ENCODE measurements around the gene TMED8.
"Not testable (repeated sequence)": the region's sequence is repeated elsewhere in the genome, so short reads cannot be mapped to it uniquely, and the experiment has no call there.

The TMED8 gene

DNA sequence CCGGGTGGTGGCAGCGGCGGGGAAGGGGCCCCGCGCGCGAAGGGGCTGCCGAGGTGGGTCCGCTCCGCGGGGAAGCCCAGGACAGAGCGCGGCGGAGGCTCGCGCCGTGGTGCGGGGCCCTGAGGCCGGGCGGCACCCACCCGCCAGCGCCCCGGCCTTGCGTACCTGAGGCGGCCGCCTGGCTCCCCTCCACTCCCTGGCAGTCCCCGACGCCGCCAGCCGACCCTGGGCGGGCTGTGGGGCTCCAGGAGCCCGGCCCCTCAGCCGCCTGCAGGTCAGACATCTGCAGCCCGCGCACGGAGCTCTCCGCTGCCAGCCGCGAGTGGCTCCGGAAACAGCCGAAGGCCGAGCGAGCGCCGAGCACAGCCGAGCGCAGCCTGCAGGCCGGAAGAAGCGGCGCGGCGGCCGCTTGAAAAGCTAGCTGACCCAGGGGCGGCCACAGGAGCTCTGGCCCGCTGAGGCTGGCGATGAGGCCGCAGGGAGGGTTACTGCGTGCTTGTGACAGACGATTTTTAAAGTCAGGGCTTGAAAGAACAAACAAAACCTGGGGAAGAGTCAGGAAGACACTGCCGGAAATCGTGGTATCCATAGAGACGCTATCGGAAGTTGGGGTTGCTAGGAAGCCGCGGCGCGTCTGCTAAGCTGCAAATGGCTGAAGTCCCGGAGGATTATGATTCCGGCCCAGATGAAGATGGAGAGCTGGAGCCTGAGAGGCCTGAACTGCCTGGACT lies at the start of gene TMED8, which contains the start of gene SAMD15:
Gene TMED8, minus strand, starts transcription at position 324 of the 731 bp plus-strand sequence. Its CDS starts 41 bp downstream, at position 283.
Gene SAMD15, plus strand, starts transcription at position 609 of the 731 bp plus-strand sequence. Its CDS starts 40 bp downstream, at position 649.
- DNase-seq, result peak; percentile 84

GRCh38 chr14:77426396-77426795 lies 49.5 kb upstream of the TMED8 start:
- no peak for DNase-seq

- no peak for DNase-seq
Measured at GRCh38 chr14:77424862-77425261, 48.0 kb upstream of the TMED8 start.

DNA sequence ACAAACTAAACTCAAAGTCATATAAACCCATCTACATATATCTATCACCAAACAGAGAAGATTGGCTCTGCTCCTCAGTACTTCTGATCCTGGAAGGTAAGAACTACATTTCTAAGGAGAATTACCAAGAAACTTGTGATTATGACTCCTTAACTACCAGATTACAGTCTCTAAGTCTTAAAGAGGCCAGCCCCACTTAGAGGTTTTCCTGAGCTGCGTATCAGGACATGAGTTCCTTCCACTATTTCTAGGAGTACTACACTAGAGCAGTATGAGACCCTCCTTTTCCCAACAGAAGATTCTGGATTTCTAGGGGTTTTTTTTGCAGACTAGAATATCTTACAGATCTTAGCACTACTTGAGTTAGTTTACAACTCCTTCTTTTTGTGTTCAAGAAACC lies 46.5 kb upstream of the TMED8 start, which contains the start of gene NOXRED1:
Gene NOXRED1, minus strand, starts transcription at position 101 of the 400 bp plus-strand sequence. CDS start 634 bp downstream, outside the sequence.
- DNase-seq, result no peak

DNA sequence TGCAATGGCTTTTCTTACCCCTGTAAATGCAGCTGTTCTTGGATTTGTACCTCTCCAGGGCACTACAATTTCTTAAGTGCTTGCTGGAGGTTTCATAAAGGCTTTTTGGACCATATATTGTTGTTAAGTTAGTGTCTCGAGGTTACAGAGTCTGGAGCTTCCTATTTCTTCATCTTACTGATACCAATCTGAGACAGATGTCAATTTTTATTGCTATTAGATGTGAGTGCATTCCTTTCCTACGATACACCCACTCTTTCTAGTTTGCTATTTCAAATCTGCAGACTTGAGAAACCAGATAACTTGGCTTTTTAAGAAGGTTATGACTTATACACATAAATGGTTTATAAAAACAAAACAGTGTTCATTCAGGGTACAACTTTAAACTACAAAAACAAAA lies 44.3 kb upstream of the TMED8 start:
- DNase-seq, result no peak

DNA sequence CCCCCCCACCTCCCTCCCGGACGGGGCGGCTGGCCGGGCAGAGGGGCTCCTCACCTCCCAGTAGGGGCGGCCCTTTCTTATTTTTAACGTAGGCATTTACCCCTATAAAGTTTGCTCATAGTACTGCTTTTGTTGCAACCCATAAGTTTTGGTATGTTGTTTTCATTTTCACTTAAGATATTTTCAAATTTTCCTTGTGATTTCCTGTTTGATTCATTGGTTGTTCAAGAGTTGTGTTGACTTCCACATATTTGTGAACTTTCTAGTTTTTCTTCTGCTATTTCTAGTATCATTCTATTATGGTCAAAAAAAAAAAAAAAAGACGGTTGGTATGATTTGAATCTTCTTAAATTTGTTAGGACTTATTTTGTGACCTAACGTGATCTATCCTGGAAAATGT lies 39.9 kb upstream of the TMED8 start:
- no peak for DNase-seq

GRCh38 chr14:77416098-77416497 lies 39.2 kb upstream of the TMED8 start:
- DNase-seq, result not testable (repeated sequence)

DNA sequence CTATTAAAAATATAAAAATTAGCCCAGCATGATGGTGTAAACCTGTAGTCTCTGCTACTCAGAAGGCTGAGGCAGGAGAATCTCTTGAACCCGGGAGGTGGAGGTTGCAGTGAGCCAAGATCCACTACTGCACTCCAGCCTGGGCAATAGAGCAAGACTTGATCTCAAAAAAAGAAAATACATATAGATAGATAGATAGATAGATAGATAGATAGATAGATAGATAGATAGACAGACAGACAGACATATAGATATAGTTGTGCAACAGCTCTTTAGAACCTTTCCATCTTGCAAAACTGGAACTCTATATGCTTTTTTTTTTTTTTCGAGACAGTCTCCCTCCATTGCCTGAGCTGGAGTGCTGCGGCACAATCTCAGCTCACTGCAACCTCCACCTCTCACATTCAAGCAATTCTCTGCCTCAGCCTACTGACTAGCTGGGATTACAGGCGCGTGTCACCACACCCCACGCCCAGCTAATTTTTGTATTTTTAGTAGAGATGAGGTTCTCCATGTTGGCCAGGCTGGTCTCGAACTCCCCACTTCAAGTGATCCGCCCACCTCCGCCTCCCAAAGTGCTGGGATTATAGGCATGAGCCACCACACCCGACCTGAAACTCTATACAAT lies 38.6 kb upstream of the TMED8 start:
- DNase-seq, result not testable (repeated sequence)

DNA sequence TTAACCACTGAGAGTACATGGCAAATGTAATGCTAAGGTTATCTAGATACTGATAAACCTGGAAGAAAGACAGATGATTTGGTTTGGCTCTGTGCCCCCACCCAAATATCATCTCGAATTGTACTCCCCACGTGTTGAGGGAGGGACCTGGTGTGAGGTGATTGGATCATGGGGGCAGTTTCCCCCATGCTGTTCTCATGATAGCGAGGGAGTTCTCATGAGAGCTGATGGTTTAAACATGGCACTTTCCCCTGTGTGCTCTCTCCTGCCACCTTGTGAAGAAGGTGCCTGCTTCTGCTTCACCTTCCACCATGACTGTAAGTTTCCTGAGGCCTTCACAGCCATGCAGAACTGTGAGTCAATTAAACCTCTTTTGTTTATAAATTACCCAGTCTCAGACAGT lies 32.2 kb upstream of the TMED8 start:
- no peak for DNase-seq

- DNase-seq, result no peak
Measured at GRCh38 chr14:77407158-77407557, 30.3 kb upstream of the TMED8 start.

DNA sequence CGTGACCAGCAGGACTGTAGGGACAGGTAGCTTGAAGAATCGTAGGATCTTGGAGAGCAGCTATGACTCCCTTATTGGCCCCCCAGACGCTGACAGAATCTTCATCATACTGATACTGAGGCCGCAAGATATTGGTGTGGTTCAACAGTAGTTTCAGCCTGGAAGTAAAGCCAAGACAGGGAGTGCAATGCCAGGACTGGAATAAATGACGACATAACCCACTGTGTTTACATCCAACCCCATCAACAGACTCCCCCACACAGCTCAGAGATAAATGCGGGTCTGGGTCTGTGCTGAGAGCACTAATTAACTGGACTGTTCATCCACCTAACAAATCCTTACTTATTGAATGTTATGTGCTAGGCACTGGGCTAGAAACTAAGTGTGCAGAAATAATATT lies 29.8 kb upstream of the TMED8 start:
- no peak for DNase-seq

- DNase-seq, result no peak
Measured at GRCh38 chr14:77406086-77406485, 29.2 kb upstream of the TMED8 start.

DNA sequence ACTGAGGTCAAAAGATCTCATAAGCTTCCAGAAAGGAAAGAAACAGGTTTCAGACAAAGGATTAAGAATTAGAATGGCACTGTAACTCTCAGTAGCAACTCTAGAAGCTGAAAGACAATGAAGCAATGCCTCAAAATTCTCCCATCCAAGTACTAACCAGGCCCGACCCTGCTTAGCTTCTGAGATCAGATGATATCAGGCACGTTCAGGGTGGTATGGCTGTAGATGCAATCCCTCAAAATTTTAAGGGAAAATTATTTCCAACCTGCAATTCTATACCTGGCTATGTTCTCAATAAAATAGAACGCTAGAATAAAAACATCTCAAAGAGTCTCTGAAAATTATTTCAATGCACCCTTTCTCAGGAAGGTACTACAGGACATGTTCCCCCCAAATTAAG lies 26.9 kb upstream of the TMED8 start:
- DNase-seq, result no peak

DNA sequence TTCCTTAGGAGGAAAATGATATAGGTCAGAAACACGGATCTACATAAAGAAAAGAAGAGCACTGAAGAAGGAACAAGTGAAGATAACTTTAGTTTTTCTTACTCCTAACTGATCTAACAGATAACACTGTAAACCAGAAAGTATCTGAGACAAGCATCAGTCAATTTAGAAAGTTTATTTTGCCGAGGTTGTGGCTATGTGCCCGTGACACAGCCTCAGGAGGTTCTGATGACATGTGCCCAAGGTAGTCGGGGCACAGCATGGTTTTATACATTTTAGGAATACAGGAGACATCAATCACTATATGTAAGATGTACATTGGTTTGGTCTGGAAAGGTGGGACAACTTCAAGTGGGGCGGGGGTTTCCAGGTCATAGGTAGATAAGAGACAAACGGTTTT lies 23.3 kb upstream of the TMED8 start:
- DNase-seq, result no peak

DNA sequence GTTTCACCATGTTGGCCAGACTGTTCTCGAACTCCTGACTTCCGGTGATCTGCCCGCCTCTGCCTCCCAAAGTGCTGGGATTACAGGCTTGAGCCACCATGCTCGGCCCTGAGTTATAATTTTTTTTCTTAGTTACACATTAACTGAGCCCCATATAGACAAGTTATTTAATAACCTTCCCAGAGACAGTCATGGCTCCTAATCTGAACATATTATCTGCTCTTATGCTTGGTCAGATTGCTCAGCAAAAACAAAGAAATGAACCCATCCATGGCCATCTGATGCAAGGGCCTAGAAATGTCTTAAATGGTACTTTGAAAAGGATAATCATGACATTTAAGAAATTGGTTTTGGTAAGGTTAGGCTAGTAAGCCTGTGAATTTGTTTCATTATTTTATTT lies 13.3 kb upstream of the TMED8 start:
- DNase-seq, result no peak

- no peak for DNase-seq
Measured at GRCh38 chr14:77378701-77379100, 1.8 kb upstream of the TMED8 start.

DNA sequence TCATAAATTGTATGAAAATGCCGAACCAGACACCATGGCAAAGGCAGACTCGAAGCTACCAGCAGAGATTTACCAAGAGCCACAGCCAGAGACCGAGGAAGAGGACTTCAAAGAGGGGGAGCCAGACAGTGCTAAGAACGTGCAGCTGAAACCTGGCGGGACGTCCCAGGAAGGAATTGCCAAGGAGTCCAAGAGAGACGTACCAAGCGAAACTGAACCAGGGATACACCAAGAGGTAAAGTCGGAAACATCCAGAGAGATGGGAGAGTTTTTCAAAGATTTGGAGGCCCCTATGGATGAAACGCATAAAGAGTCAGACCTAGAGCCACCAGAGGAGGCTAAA lies 579 bp upstream of the TMED8 start:
- no peak for DNase-seq

- DNase-seq, result no peak
Measured at GRCh38 chr14:77375973-77376770, 722 bp downstream of the TMED8 start.

DNA sequence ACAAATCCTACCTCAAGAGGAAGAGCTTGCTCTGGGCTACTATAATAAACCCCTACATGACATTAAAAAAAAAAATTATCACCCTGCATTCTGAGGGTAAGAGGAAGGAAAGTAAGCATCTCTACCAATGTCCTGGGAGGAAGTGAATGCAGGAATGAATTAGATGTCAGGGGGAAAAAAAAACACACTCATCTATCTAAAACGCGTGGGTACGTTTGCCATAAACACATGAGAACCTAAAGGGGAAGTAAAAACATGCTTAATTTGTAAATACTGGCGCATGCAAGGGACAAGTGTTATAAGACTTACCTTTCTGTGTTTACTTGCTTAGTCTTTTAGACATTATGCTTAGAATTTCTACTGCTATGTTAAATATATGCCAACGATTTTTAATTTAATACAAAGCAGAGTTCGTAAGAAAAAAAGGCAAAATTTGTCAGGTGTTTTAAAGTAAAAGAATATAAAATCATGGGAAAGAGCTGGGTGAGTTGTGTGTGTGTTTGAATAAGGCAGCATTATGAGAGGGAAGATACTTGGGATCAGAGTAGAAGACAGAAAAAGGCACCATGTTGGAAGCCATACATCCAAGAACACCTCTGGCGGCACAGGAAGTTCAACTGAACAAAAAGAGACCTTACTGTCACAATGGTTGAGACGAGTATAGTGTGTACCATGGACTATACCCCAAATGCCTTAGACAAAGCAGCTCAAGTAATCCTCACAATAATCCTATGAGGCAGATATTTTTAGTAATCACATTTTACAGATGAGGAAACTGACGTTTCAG lies 1.5 kb downstream of the TMED8 start:
- no peak for DNase-seq

- peak; percentile 22 for DNase-seq
Measured at GRCh38 chr14:77372304-77372841, 4.5 kb downstream of the TMED8 start.

DNA sequence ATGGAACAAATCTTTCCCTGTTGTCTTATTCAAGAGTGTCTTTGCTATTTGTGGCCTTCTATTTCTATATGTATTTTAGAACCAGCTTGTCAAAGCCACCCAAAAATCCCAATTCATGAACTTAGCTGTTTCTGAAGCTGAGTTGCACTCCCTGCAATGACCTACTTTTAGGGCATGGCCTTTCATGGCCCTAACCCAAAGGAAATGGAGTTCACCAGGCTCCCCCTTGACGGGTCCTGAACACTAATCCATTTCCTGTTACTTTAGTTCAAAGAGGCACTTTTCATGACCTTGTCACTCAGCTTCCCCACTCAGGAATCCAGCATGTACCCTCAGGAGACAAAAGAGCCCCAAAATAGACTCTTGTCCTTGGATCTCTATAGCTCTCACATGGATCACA lies 7.6 kb downstream of the TMED8 start:
- peak; percentile 46 for DNase-seq

DNA sequence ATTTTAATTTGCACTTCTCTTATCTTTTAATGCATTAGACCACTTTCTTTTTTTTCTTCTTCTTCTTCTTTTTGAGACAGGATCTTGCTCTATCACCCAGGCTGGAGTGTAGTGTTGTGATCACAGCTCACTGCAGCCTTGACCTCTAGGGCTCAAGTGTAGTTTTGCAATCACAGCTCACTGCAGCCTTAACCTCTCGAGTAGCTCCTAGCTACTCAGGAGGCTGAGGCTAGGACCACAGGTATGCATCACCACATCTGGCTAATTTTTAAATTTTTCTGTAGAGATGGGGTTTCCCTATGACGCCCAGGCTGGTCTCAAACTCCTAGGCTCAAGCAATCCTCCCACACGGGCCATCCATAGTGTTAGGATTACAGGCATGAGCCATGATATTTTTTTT lies 12.7 kb downstream of the TMED8 start:
- no peak for DNase-seq

DNA sequence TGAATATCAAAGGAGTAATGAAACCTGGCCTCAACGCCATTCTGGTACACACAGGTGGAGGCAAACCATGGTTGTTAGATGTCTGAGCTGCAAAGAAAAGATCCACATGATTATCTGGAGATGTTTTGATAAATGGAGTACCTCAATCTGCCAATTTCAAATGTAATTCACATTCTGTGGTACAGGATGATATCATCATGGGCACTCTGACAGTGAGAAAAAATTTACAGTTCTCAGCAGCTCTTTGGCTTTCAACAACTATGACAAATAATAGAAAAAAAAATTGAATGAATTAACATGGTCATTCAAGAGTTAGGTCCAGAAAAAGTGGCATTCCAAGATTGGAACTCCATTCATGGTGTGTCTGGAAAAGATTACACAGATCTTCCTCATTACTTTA lies 17.3 kb downstream of the TMED8 start:
- no peak for DNase-seq
